HepG2 (cell line): ENCODE measurements around the gene LAP3. TPM values are rescaled to one million over a fixed set of nuclear protein-coding genes. Genes with fewer than 3 reads are reported as not detected.
A peak's percentile ranks its signal among the peaks of the same experiment; 100 is the strongest.

ENCODE experiments used
- FOXC1 ChIP-seq: sonication (generic); formaldehyde crosslinking; IDR thresholded peaks from 2 replicates; pipeline ENCODE4 v1.8.0; 2022; ENCODE audit warnings: mild to moderate bottlenecking, missing genetic modification reagents, borderline replicate concordance
- KDM6A ChIP-seq: IDR thresholded peaks from 2 replicates; pipeline ENCODE4 v1.6.1; 2016; ENCODE audit warnings: low read depth
- KLF12 ChIP-seq: sonication (generic); formaldehyde crosslinking; IDR thresholded peaks from 2 replicates; pipeline ENCODE4 v1.4.0; 2020; ENCODE audit warnings: missing genetic modification reagents, borderline replicate concordance
- NCOA2 ChIP-seq: sonication (generic); formaldehyde crosslinking; IDR thresholded peaks from 2 replicates; pipeline ENCODE4 v1.8.0; 2022; ENCODE audit warnings: inconsistent platforms
- NFKB2 ChIP-seq: sonication (generic); formaldehyde crosslinking; IDR thresholded peaks from 2 replicates; pipeline ENCODE4 v1.4.0; 2020; ENCODE audit warnings: missing genetic modification reagents, borderline replicate concordance
- PATZ1 ChIP-seq: sonication (generic); formaldehyde crosslinking; IDR thresholded peaks from 2 replicates; pipeline ENCODE4 v1.4.0; 2020; ENCODE audit warnings: missing genetic modification reagents
- SOX6 ChIP-seq, 2 experiments: fragments of 450-650 bp in 1 of 2; sonication (generic) in 1 of 2; formaldehyde crosslinking in 1 of 2; IDR thresholded peaks; 2 replicates each; pipeline versions ENCODE4 v1.4.0 to v1.6.1; 2017 to 2020; ENCODE audit warnings: antibody characterized with exemption in 1 of 2, mild to moderate bottlenecking in 1 of 2, missing genetic modification reagents in 1 of 2
- STAT6 ChIP-seq: sonication (generic); formaldehyde crosslinking; IDR thresholded peaks from 2 replicates; pipeline ENCODE4 v1.4.0; 2020; ENCODE audit warnings: missing genetic modification reagents, mild to moderate bottlenecking, borderline replicate concordance
- TAF15 ChIP-seq: fragments of 200-400 bp; formaldehyde crosslinking; IDR thresholded peaks from one replicate; pipeline ENCODE4 v1.6.1; 2018; ENCODE audit warnings: mild to moderate bottlenecking, low read depth, low read length; ENCODE audit not compliant: poor library complexity, severe bottlenecking
- ZBTB1 ChIP-seq: sonication (generic); formaldehyde crosslinking; IDR thresholded peaks from 2 replicates; pipeline ENCODE4 v1.4.0; 2020; ENCODE audit warnings: missing genetic modification reagents, borderline replicate concordance
- ZNF205 ChIP-seq: IDR thresholded peaks from 2 replicates; pipeline ENCODE4 v1.6.1; 2018; ENCODE audit warnings: missing biosample characterization, missing genetic modification reagents
- ZNF251 ChIP-seq: sonication (generic); formaldehyde crosslinking; IDR thresholded peaks from 2 replicates; pipeline ENCODE4 v1.9.0; 2021; ENCODE audit warnings: mild to moderate bottlenecking, missing genetic modification reagents
- ZNF276 ChIP-seq: sonication (generic); formaldehyde crosslinking; IDR thresholded peaks from 2 replicates; pipeline ENCODE4 v1.4.0; 2020; ENCODE audit warnings: mild to moderate bottlenecking, low read depth, missing genetic modification reagents
- ZNF34 ChIP-seq: sonication (generic); formaldehyde crosslinking; IDR thresholded peaks from 2 replicates; pipeline ENCODE4 v1.4.0; 2020; ENCODE audit warnings: mild to moderate bottlenecking, missing genetic modification reagents, borderline replicate concordance
- ZNF816 ChIP-seq: sonication (generic); formaldehyde crosslinking; IDR thresholded peaks from 2 replicates; pipeline ENCODE4 v1.8.0; 2022; ENCODE audit warnings: missing genetic modification reagents, mild to moderate bottlenecking, borderline replicate concordance
- ZNF883 ChIP-seq: sonication (generic); formaldehyde crosslinking; IDR thresholded peaks from 2 replicates; pipeline ENCODE4 v1.5.1; 2020; ENCODE audit warnings: mild to moderate bottlenecking, missing genetic modification reagents; ENCODE audit errors: not compliant biosample characterization
- polyA plus RNA-seq, 8 experiments: library from polyadenylated mRNA; depleted of rRNA in 3 of 8; stranded (reverse) in 7 of 8; unstranded in 1 of 8; fragments of >200 nt; fragmentation: Illumina TruSeq in 4 of 8; extraction: Trizol in 4 of 8; gene quantifications; 2 replicates each; pipeline versions ENCODE4 v1.2.1 to v1.2.3, GENCODE V29; 2011 to 2016; ENCODE audit warnings: low read depth in 4 of 8, missing spikeins in 1 of 8, mixed read lengths in 1 of 8; ENCODE audit not compliant: insufficient read depth in 1 of 8
- total RNA-seq, 5 experiments: library from RNA; depleted of rRNA; stranded (reverse); fragments of >200 nt; fragmentation: Illumina TruSeq; extraction: Trizol; gene quantifications; 2 replicates each; pipeline ENCODE4 v1.2.3, GENCODE V29; 2016; ENCODE audit warnings: low read depth in 1 of 5
- TF ChIP-seq, protein P1 (sequence below): sonication (generic); formaldehyde crosslinking; IDR thresholded peaks from 2 replicates; pipeline ENCODE4 v1.8.0; 2022; ENCODE audit warnings: low read depth, missing genetic modification reagents
- TF ChIP-seq, protein P2 (sequence below): sonication (generic); formaldehyde crosslinking; conservative IDR thresholded peaks from 2 replicates; pipeline ENCODE4 v1.8.0; 2022; ENCODE audit warnings: missing genetic modification reagents
- TF ChIP-seq, protein P3 (sequence below): sonication (generic); formaldehyde crosslinking; IDR thresholded peaks from 2 replicates; pipeline ENCODE4 v1.5.0; 2020; ENCODE audit warnings: missing genetic modification reagents

The LAP3 gene
- total and polyA plus RNA-seq, 2 of the 13 experiments (the other 11 are each of a cell fraction or from before 2014, with no cell fraction given) = 106 to 125 TPM

- TF ChIP-seq PATZ1 (CRISPR knock-in tag) (peak; percentile 20; the same call in 1 of the 2 replicates), KLF12 (CRISPR knock-in tag) (no peak), KDM6A (CRISPR knock-in tag) (peak; percentile 39; the same call in 1 of the 2 replicates), ZBTB1 (CRISPR knock-in tag) (no peak), ZNF883 (CRISPR knock-in tag) (no peak), NFKB2 (CRISPR knock-in tag) (no peak), STAT6 (CRISPR knock-in tag) (no peak), SOX6 (IDR thresholded peaks at IDR 0.05) (no peak), SOX6 (CRISPR knock-in tag; IDR thresholded peaks at IDR 0.05) (peak; percentile 83; the same call in 1 of the 2 replicates), ZNF205 (CRISPR knock-in tag) (no peak), ZNF816 (CRISPR knock-in tag) (no peak), ZNF34 (CRISPR knock-in tag) (no peak), FOXC1 (no peak), ZNF251 (CRISPR knock-in tag) (no peak), NCOA2 (CRISPR knock-in tag) (peak; percentile 54; the same call in 1 of the 2 replicates), ZNF276 (no peak), TAF15 (no peak)
- TF ChIP-seq, protein P1, sequence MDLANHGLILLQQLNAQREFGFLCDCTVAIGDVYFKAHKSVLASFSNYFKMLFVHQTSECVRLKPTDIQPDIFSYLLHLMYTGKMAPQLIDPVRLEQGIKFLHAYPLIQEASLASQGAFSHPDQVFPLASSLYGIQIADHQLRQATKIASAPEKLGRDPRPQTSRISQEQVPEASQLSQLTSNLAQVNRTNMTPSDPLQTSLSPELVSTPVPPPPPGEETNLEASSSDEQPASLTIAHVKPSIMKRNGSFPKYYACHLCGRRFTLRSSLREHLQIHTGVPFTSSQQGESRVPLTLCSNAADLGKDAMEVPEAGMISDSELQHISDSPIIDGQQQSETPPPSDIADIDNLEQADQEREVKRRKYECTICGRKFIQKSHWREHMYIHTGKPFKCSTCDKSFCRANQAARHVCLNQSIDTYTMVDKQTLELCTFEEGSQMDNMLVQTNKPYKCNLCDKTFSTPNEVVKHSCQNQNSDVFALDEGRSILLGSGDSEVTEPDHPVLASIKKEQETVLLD (CRISPR knock-in tag) = no peak
- TF ChIP-seq, protein P2, sequence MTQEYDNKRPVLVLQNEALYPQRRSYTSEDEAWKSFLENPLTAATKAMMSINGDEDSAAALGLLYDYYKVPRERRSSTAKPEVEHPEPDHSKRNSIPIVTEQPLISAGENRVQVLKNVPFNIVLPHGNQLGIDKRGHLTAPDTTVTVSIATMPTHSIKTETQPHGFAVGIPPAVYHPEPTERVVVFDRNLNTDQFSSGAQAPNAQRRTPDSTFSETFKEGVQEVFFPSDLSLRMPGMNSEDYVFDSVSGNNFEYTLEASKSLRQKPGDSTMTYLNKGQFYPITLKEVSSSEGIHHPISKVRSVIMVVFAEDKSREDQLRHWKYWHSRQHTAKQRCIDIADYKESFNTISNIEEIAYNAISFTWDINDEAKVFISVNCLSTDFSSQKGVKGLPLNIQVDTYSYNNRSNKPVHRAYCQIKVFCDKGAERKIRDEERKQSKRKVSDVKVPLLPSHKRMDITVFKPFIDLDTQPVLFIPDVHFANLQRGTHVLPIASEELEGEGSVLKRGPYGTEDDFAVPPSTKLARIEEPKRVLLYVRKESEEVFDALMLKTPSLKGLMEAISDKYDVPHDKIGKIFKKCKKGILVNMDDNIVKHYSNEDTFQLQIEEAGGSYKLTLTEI (CRISPR knock-in tag) = no peak
- TF ChIP-seq, protein P3, sequence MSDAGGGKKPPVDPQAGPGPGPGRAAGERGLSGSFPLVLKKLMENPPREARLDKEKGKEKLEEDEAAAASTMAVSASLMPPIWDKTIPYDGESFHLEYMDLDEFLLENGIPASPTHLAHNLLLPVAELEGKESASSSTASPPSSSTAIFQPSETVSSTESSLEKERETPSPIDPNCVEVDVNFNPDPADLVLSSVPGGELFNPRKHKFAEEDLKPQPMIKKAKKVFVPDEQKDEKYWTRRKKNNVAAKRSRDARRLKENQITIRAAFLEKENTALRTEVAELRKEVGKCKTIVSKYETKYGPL (CRISPR knock-in tag) = no peak
Observed at GRCh38 chr4:17556498-17556897, 20.5 kb upstream of the LAP3 start (continued).
